C4-2B (cell line): ENCODE results near the gene ATP1A2.

Source experiments
- H3K27ac ChIP-seq: fragments of 450-650 bp; 2 replicates; pipeline ENCODE4 v1.5.1; 2017
- CTCF ChIP-seq: fragments of 450-650 bp; conservative IDR thresholded peaks from 2 replicates; pipeline ENCODE4 v1.5.1; 2017; ENCODE audit warnings: mild to moderate bottlenecking
- ZFX ChIP-seq: fragments of 450-650 bp; IDR thresholded peaks from 2 replicates; pipeline ENCODE4 v1.6.1; 2017

Gene ATP1A2

GRCh38 chr1:160168609-160169369, 53.2 kb downstream of the ATP1A2 start:
- H3K27ac ChIP-seq = no peak overlapping the region
- no peak for TF ChIP-seq ZFX

GRCh38 chr1:160169553-160170399, 54.2 kb downstream of the ATP1A2 start:
- no peak for TF ChIP-seq ZFX
- no peak for TF ChIP-seq CTCF
- no peak overlapping the region for H3K27ac ChIP-seq

GRCh38 chr1:160171354-160171753, 55.8 kb downstream of the ATP1A2 start:
- TF ChIP-seq CTCF (no peak), ZFX (no peak)
- no peak overlapping the region for H3K27ac ChIP-seq

- no peak overlapping the region for H3K27ac ChIP-seq
- TF ChIP-seq CTCF = no peak
- no peak for TF ChIP-seq ZFX
These were observed 56.4 kb downstream of the ATP1A2 start for GRCh38 chr1:160171980-160172379.

- TF ChIP-seq CTCF (no peak), ZFX (no peak)
- H3K27ac ChIP-seq = no peak overlapping the region
These were observed 61.7 kb downstream of the ATP1A2 start for GRCh38 chr1:160177231-160177630.

- TF ChIP-seq CTCF (no peak), ZFX (no peak)
- no peak overlapping the region for H3K27ac ChIP-seq
These were observed 62.1 kb downstream of the ATP1A2 start for GRCh38 chr1:160177667-160178066.

- no peak overlapping the region for H3K27ac ChIP-seq
- TF ChIP-seq CTCF (no peak), ZFX (no peak)
These were observed 63.2 kb downstream of the ATP1A2 start for GRCh38 chr1:160178731-160179130.
